H1 (cell line): ENCODE results near the gene GRAMD2A. TPM values are rescaled to one million over a fixed set of nuclear protein-coding genes. Genes with fewer than 3 reads are reported as not detected.

Source experiments
- CEBPB ChIP-seq: IDR thresholded peaks from 2 replicates; pipeline ENCODE4 v1.6.1; 2012; ENCODE audit warnings: low read depth, low read length
- CHD7 ChIP-seq: fragments of 300-600 bp; sonication (generic); IDR thresholded peaks from 2 replicates; pipeline ENCODE4 v1.7.1; 2012; ENCODE audit warnings: low read length, moderate library complexity, mild to moderate bottlenecking, inconsistent platforms; ENCODE audit not compliant: insufficient replicate concordance
- EP300 ChIP-seq, 2 experiments: IDR thresholded peaks; 1 replicate in 1 of 2; 2 replicates in 1 of 2; pipeline ENCODE4 v1.6.1; 2011 to 2012; ENCODE audit warnings: low read depth in 2 of 2, low read length in 2 of 2, mild to moderate bottlenecking in 2 of 2, borderline replicate concordance in 1 of 2, inconsistent platforms in 1 of 2, moderate library complexity in 1 of 2
- HDAC6 ChIP-seq: IDR thresholded peaks from one replicate; pipeline ENCODE4 v1.7.1; 2012; ENCODE audit warnings: low read depth, mild to moderate bottlenecking, inconsistent platforms, low read length, moderate library complexity
- NANOG ChIP-seq: IDR thresholded peaks from 2 replicates; pipeline ENCODE4 v1.6.1; 2011; ENCODE audit warnings: low read length, low read depth, mild to moderate bottlenecking, inconsistent platforms; ENCODE audit not compliant: insufficient read depth, poor library complexity, severe bottlenecking
- SP1 ChIP-seq: IDR thresholded peaks from 2 replicates; pipeline ENCODE4 v1.6.1; 2011; ENCODE audit warnings: low read depth, low read length
- TAF1 ChIP-seq: IDR thresholded peaks from 2 replicates; pipeline ENCODE4 v1.6.1; 2011; ENCODE audit warnings: mild to moderate bottlenecking, low read depth, low read length
- TCF12 ChIP-seq: IDR thresholded peaks from 2 replicates; pipeline ENCODE4 v1.6.1; 2011; ENCODE audit warnings: low read depth, mild to moderate bottlenecking, low read length
- TEAD4 ChIP-seq: IDR thresholded peaks from 2 replicates; pipeline ENCODE4 v1.6.1; 2012; ENCODE audit warnings: low read depth, low read length, inconsistent platforms, mixed read lengths
- YY1 ChIP-seq: IDR thresholded peaks from 2 replicates; pipeline ENCODE4 v1.6.1; 2011; ENCODE audit warnings: low read depth, mild to moderate bottlenecking, low read length
- polyA plus RNA-seq, 7 experiments: library from polyadenylated mRNA; depleted of rRNA in 3 of 7; stranded (reverse) in 5 of 7; unstranded in 2 of 7; fragments of >200 nt in 5 of 7; fragments of 200-250 nt in 2 of 7; gene quantifications; 1 replicate in 5 of 7; 2 replicates in 1 of 7; 4 replicates in 1 of 7; pipeline versions ENCODE4 v1.2.1 to v1.2.3, GENCODE V29; 2011 to 2013; ENCODE audit warnings: missing spikeins in 2 of 7, mixed read lengths in 2 of 7
- total RNA-seq: library from RNA; stranded (reverse); fragmentation: NEBNext Ultra II Directional; extraction: Animal tissue kit (Norgen Biotek cat#: 25700); gene quantifications from 2 replicates; pipeline ENCODE4 v1.2.1, GENCODE V29; 2021

Gene GRAMD2A
- total and polyA plus RNA-seq, 2 of the 8 experiments (the other 6 are each of a cell fraction or from before 2014, with no cell fraction given): 0.57 to 1.5 TPM

DNA sequence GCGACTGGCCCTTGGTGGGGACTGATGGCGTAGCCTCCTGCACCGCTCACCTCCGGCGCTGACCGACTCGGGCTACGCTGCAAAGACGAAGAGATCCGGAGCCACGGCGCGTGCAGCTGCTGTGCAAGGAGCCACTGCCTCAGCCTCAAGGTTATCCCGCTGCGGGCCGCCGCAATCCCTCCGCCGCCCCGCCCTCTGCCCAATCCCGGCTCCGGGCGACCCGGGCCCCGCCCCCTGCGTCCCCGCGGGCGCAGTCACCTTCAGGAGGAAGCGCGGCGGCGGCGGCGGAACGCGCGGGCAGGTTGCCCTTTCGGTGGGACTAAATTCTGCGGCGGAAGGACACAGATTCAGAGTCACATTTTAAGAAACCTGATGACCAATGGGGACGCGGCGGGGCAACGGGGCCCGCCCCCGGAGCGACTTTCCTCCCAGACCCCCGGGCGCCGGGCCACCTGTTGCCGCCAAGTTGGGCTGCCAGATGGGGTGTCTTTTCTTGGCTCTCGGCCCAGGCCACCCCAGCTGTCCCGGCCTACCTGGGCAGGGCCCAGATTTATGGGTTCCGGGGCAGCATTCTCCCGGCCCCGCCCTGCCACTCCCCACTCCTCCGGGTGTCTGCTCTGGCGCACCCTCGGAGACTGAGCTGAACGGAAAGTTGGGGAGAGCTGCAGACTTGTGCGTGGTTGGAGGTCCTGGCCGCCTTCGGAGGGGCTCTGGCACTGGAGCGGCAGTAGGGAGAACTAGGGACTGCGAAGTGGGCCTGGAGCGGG lies 33.7 kb upstream of the GRAMD2A start, which contains the start of gene PKM (continued):
- TF ChIP-seq TAF1: peak; percentile 98
- TF ChIP-seq CEBPB: no peak
- 0 out of 2 replicates have a peak, but pooled peaks have one; percentile 48 for TF ChIP-seq YY1
- no peak for TF ChIP-seq HDAC6
- peak in 1 of 2 experiments; percentile 80; a peak in 2 of 3 replicates for TF ChIP-seq EP300 (IDR thresholded peaks at IDR 0.05; ENCODE audit: borderline replicate concordance in 1 of 2, low read depth in 2 of 2, low read length in 2 of 2)
- peak; percentile 88; the same call in 1 of the 2 replicates for TF ChIP-seq SP1
- TF ChIP-seq TCF12: peak; percentile 74; the same call in 1 of the 2 replicates
- TF ChIP-seq CHD7: no peak
- TF ChIP-seq TEAD4: peak; percentile 81
- TF ChIP-seq NANOG: no peak
